Spleen (tissue), 11 donors: Measurements from ENCODE around the gene HOXC12. TPM values are rescaled to one million over a fixed set of nuclear protein-coding genes. Genes with fewer than 3 reads are reported as not detected.

Experiments
- DNase-seq: peaks from one replicate; pipeline ENCODE4 v3.0.0-alpha.2; 2020
- H3K27ac ChIP-seq, 8 donors: fragments of 200-600 bp; sonication (generic) in 7 of 8; 1 replicate in 4 of 8; 2 replicates in 4 of 8; pipeline versions ENCODE4 v1.5.0 to v1.8.0; 2016 to 2021; ENCODE audit warnings: inconsistent platforms in 4 of 8, mild to moderate bottlenecking in 4 of 8, moderate library complexity in 1 of 8
- H3K27me3 ChIP-seq, 7 donors: fragments of 200-600 bp; sonication (generic) in 6 of 7; replicated peaks in 1 of 7; 1 replicate in 4 of 7; 2 replicates in 3 of 7; pipeline versions ENCODE4 v1.5.0 to v1.8.0; 2016 to 2021; ENCODE audit warnings: inconsistent platforms in 3 of 7, mild to moderate bottlenecking in 1 of 7
- H3K36me3 ChIP-seq, 6 donors: fragments of 200-600 bp; sonication (generic) in 5 of 6; 1 replicate in 4 of 6; 2 replicates in 2 of 6; pipeline versions ENCODE4 v1.5.0 to v1.8.0; 2016 to 2021; ENCODE audit warnings: inconsistent platforms in 2 of 6
- H3K4me1 ChIP-seq, 6 donors: fragments of 200-600 bp; sonication (generic) in 5 of 6; 1 replicate in 3 of 6; 2 replicates in 3 of 6; pipeline versions ENCODE4 v1.5.0 to v1.8.0; 2016 to 2021; ENCODE audit warnings: inconsistent platforms in 3 of 6
- H3K4me3 ChIP-seq, 8 donors: fragments of 200-600 bp; sonication (generic) in 7 of 8; 1 replicate in 4 of 8; 2 replicates in 4 of 8; pipeline versions ENCODE4 v1.5.0 to v1.8.0; 2016 to 2021; ENCODE audit warnings: inconsistent platforms in 4 of 8, mild to moderate bottlenecking in 4 of 8, moderate library complexity in 2 of 8
- H3K9me3 ChIP-seq, 8 donors: fragments of 200-600 bp; sonication (generic) in 7 of 8; 1 replicate in 4 of 8; 2 replicates in 4 of 8; pipeline versions ENCODE4 v1.5.0 to v1.8.0; 2016 to 2021; ENCODE audit warnings: inconsistent platforms in 4 of 8
- CTCF ChIP-seq, 11 experiments: fragments of 200-600 bp in 7 of 11; fragments of 450-650 bp in 4 of 11; sonication (generic) in 4 of 11; IDR thresholded peaks in 8 of 11; conservative IDR thresholded peaks in 3 of 11; 1 replicate in 7 of 11; 2 replicates in 4 of 11; pipeline versions ENCODE4 v1.4.0 to v1.8.0; 2016 to 2021; ENCODE audit warnings: antibody characterized with exemption in 11 of 11, inconsistent platforms in 4 of 11, mild to moderate bottlenecking in 1 of 11
- POLR2A ChIP-seq, 3 donors: fragments of 450-650 bp; IDR thresholded peaks; one replicate each; pipeline ENCODE4 v1.5.1; 2017; ENCODE audit warnings: antibody characterized with exemption in 3 of 3, mild to moderate bottlenecking in 1 of 3
- POLR2AphosphoS5 ChIP-seq, 3 donors: sonication (generic); formaldehyde crosslinking; IDR thresholded peaks; one replicate each; pipeline ENCODE4 v1.5.1; 2017; ENCODE audit warnings: antibody characterized with exemption in 3 of 3
- WGBS, 5 donors: extraction: QIAGEN DNeasy Blood & Tissue Kit in 3 of 5; methylation state at CpG; one replicate each; pipeline versions ENCODE4 v1.1.5 to v1.1.7; 2013 to 2018; 5-methylcytosine and 5-hydroxymethylcytosine counted together
- intact Hi-C: fragments of 100-400 bp; cut with DNase I; formaldehyde crosslinking; loops from one replicate; pipeline ENCODE4 v1.15.0; 2023; ENCODE audit warnings: low total_unique reads
- microRNA-seq, 3 donors: library from miRNA; unstranded; fragments of <30 nt; microRNA quantifications; one replicate each; pipeline versions ENCODE4 to v1.1.0, GENCODE V29; 2019 to 2020
- polyA plus RNA-seq, 3 donors: library from polyadenylated mRNA; stranded (reverse); fragments of 200-250 nt; gene quantifications; one replicate each; pipeline ENCODE4 v1.2.1, GENCODE V29; 2013
- small RNA-seq, 4 donors: library from RNA; depleted of rRNA; stranded (forward); fragments of <200 nt; gene quantifications; one replicate each; pipeline ENCODE3, GENCODE V24; 2016
- total RNA-seq, 7 donors: library from RNA; depleted of rRNA in 3 of 7; stranded (reverse); fragments of >200 nt in 3 of 7; fragmentation: NEBNext Ultra II Directional in 4 of 7; extraction: Animal tissue kit (Norgen Biotek cat#: 25700) in 4 of 7; gene quantifications; one replicate each; pipeline versions ENCODE4 v1.1.0 to v1.2.1, GENCODE V29; 2016 to 2021
- donor health status: healthy with polysubstance abuse.
- donor health status: DM: no; HTN: no; CAD: no; lungs with moderate emphysema.
- donor health status: DM: no; HTN: no; CAD: no.
- donor health status: Bipolar disorder and iron deficiency.
- donor health status: healthy.
- donor health status: DM: no; HTN: no; CAD: no.
- donor health status: DM: yes; HTN: yes; CAD: no.

The HOXC12 gene
- total and polyA plus RNA-seq, 10 donors: not detected

- Histone ChIP-seq H3K27ac (no peak overlapping the region), H3K36me3 (no peaks in the 10 kb centered on the region), H3K4me1 (peaks cover 0 to 51% (median 28%) of the 10 kb centered on the region in 6 donors), H3K27me3 (peaks cover 15 to 100% (median 95%) of the 10 kb centered on the region in 7 donors), H3K9me3 (no peaks in the 10 kb centered on the region), H3K4me3 (no peak overlapping the region)
- no peak for DNase-seq
- 14 to 40% (median 23%) methylated on average over 1 to 2 of the region's 2 CpGs for WGBS, 5 donors
- intact Hi-C loops: loop anchor here (5.0 kb wide), 1 partner anchor 184 kb away; no protein-coding TSS in a partner anchor
- TF ChIP-seq POLR2A (IDR thresholded peaks at IDR 0.05) (no peak), CTCF (IDR thresholded peaks at IDR 0.05 in 8 of 11, conservative IDR thresholded peaks at IDR 0.05 in 3 of 11) (no peak), POLR2AphosphoS5 (IDR thresholded peaks at IDR 0.05) (no peak)
Observed at GRCh38 chr12:54008260-54008552, 53.5 kb downstream of the HOXC12 start.

Small RNA genes within 50 kb of the gene (microRNA-seq; reads per million reads assigned to microRNA genes)
- gene MIR196A2: 11.6 to 50.8 (median 12.3) reads per million in 3 donors

Small RNA genes within 50 kb of the gene (small RNA-seq; reads per million reads assigned to genes)
- gene AC012531.3 (0 reads per million in 4 donors), gene AC012531.4 (0 reads per million in 4 donors), gene MIR196A2 (0.15 to 0.97 (median 0.67) reads per million in 4 donors), gene RF01905 (0 reads per million in 4 donors), gene RF01906 (0 reads per million in 4 donors)

Other genes with a start within 250 kb of the HOXC12 start
- 100 to 1,000 TPM in 6 of 7 donors, 10 to 100 TPM in 1; 93.5 to 186 (median 134) TPM for gene CALCOCO1, start 227.5 kb upstream of the HOXC12 start, total RNA-seq
- 10 to 100 TPM; 31.0 to 55.6 (median 37.2) TPM for gene CALCOCO1, start 227.5 kb upstream of the HOXC12 start, polyA plus RNA-seq
- gene CISTR, start 202.9 kb upstream of the HOXC12 start, total RNA-seq: not detected
- gene CISTR, start 202.9 kb upstream of the HOXC12 start, polyA plus RNA-seq: under 1 TPM in 1 of 3 donors, not detected in 2; 0.20 TPM
- not detected for gene HOXC13, start 16.1 kb upstream of the HOXC12 start, total RNA-seq
- gene HOXC13, start 16.1 kb upstream of the HOXC12 start, polyA plus RNA-seq: not detected
- gene HOXC11, start 18.2 kb downstream of the HOXC12 start, total RNA-seq: not detected
- gene HOXC11, start 18.2 kb downstream of the HOXC12 start, polyA plus RNA-seq: not detected
- gene HOTAIR, start 20.1 kb downstream of the HOXC12 start, total RNA-seq: not detected
- not detected for gene HOTAIR, start 20.1 kb downstream of the HOXC12 start, polyA plus RNA-seq
- gene HOXC10, start 30.2 kb downstream of the HOXC12 start, total RNA-seq: not detected
- gene HOXC10, start 30.2 kb downstream of the HOXC12 start, polyA plus RNA-seq: not detected
- not detected for gene HOXC9, start 45.3 kb downstream of the HOXC12 start, total RNA-seq
- under 1 TPM in 1 of 3 donors, not detected in 2; 0.05 TPM for gene HOXC9, start 45.3 kb downstream of the HOXC12 start, polyA plus RNA-seq
- not detected for gene HOXC8, start 54.1 kb downstream of the HOXC12 start, total RNA-seq
- under 1 TPM in 2 of 3 donors, not detected in 1; 0.04 to 0.10 TPM for gene HOXC8, start 54.1 kb downstream of the HOXC12 start, polyA plus RNA-seq
- gene HOXC6, start 73.5 kb downstream of the HOXC12 start, total RNA-seq: under 1 TPM in 4 of 7 donors, not detected in 3; 0.19 to 0.52 (median 0.34) TPM
- gene HOXC6, start 73.5 kb downstream of the HOXC12 start, polyA plus RNA-seq: under 1 TPM in 2 of 3 donors, not detected in 1; 0.11 to 0.16 TPM
- not detected for gene HOXC5, start 78.1 kb downstream of the HOXC12 start, total RNA-seq
- under 1 TPM in 1 of 3 donors, not detected in 2; 0.06 TPM for gene HOXC5, start 78.1 kb downstream of the HOXC12 start, polyA plus RNA-seq
- gene HOXC4, start 98.9 kb downstream of the HOXC12 start, total RNA-seq: 1 to 10 TPM in 4 of 7 donors, under 1 TPM in 3; 0.68 to 2.1 (median 1.4) TPM
- 1 to 10 TPM in 2 of 3 donors, under 1 TPM in 1; 0.49 to 2.6 (median 1.8) TPM for gene HOXC4, start 98.9 kb downstream of the HOXC12 start, polyA plus RNA-seq
- gene SMUG1, start 234.1 kb downstream of the HOXC12 start, total RNA-seq: 10 to 100 TPM; 20.9 to 36.3 (median 23.1) TPM
- 10 to 100 TPM; 24.0 to 42.2 (median 37.4) TPM for gene SMUG1, start 234.1 kb downstream of the HOXC12 start, polyA plus RNA-seq